Progenitor cell of endocrine pancreas (in vitro differentiated cells): Measurements from ENCODE around the gene EEIG2. TPM values are rescaled to one million over a fixed set of nuclear protein-coding genes. Genes with fewer than 3 reads are reported as not detected.

Source experiments
- DNase-seq: peaks from one replicate; pipeline ENCODE4 v3.0.0; 2021; ENCODE audit warnings: low spot score; ENCODE audit not compliant: unreplicated experiment
- H3K27ac Mint-ChIP-seq: 2 replicates; pipeline ENCODE4 v1.8.0; 2021; ENCODE audit warnings: mild to moderate bottlenecking, moderate library complexity, mixed read lengths
- H3K27me3 Mint-ChIP-seq: 2 replicates; pipeline ENCODE4 v1.8.0; 2021; ENCODE audit warnings: mixed read lengths
- H3K36me3 Mint-ChIP-seq: 2 replicates; pipeline ENCODE4 v1.8.0; 2022; ENCODE audit warnings: mixed read lengths; ENCODE audit not compliant: insufficient read depth
- H3K4me1 Mint-ChIP-seq: 2 replicates; pipeline ENCODE4 v1.8.0; 2021; ENCODE audit warnings: low read depth, mixed read lengths
- H3K4me3 Mint-ChIP-seq: 2 replicates; pipeline ENCODE4 v1.8.0; 2021; ENCODE audit warnings: low read depth, mild to moderate bottlenecking, moderate library complexity, mixed read lengths
- H3K9me3 Mint-ChIP-seq: 2 replicates; pipeline ENCODE4 v1.8.0; 2021; ENCODE audit warnings: low read depth, mixed read lengths
- total RNA-seq: library from RNA; stranded (reverse); gene quantifications from 2 replicates; pipeline ENCODE4 v1.2.1, GENCODE V29; 2021
- TF ChIP-seq, protein P1 (sequence below): fragments of 200-600 bp; sonication (generic); IDR thresholded peaks from one replicate; pipeline ENCODE4 v1.5.0; 2021; ENCODE audit warnings: antibody characterized with exemption, mild to moderate bottlenecking; ENCODE audit not compliant: unreplicated experiment

The EEIG2 gene
- total RNA-seq, 1 donor from 2014 or later = 6.8 TPM

DNA sequence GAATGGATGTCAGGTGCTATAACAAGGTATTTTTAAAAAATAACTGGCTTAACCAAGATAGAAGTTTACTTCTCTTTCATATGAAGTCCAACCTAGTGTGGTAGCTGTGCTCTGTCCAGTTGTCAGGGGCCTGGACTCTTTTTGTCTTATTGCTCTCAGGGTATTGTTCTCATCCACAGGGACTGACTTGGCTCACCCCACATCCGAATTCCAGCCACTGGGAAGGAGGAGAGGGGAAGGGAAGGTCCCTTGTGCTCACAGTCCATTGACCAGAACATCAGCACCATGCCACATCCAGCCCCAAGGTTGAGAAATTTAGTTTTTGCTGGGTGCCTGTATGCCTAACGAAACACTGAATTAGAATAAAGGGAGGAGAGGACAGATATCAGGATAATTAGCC is 8.7 kb downstream of the EEIG2 start:
- Mint-ChIP-seq H3K27me3 (no peaks in the 10 kb centered on the region), H3K9me3 (peaks cover 4% of the 10 kb centered on the region), H3K36me3 (no peaks in the 10 kb centered on the region), H3K27ac (no peak overlapping the region), H3K4me3 (no peak overlapping the region), H3K4me1 (no peaks in the 10 kb centered on the region)
- TF ChIP-seq, protein P1, sequence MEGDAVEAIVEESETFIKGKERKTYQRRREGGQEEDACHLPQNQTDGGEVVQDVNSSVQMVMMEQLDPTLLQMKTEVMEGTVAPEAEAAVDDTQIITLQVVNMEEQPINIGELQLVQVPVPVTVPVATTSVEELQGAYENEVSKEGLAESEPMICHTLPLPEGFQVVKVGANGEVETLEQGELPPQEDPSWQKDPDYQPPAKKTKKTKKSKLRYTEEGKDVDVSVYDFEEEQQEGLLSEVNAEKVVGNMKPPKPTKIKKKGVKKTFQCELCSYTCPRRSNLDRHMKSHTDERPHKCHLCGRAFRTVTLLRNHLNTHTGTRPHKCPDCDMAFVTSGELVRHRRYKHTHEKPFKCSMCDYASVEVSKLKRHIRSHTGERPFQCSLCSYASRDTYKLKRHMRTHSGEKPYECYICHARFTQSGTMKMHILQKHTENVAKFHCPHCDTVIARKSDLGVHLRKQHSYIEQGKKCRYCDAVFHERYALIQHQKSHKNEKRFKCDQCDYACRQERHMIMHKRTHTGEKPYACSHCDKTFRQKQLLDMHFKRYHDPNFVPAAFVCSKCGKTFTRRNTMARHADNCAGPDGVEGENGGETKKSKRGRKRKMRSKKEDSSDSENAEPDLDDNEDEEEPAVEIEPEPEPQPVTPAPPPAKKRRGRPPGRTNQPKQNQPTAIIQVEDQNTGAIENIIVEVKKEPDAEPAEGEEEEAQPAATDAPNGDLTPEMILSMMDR = no peak
- DNase-seq = no peak

DNA sequence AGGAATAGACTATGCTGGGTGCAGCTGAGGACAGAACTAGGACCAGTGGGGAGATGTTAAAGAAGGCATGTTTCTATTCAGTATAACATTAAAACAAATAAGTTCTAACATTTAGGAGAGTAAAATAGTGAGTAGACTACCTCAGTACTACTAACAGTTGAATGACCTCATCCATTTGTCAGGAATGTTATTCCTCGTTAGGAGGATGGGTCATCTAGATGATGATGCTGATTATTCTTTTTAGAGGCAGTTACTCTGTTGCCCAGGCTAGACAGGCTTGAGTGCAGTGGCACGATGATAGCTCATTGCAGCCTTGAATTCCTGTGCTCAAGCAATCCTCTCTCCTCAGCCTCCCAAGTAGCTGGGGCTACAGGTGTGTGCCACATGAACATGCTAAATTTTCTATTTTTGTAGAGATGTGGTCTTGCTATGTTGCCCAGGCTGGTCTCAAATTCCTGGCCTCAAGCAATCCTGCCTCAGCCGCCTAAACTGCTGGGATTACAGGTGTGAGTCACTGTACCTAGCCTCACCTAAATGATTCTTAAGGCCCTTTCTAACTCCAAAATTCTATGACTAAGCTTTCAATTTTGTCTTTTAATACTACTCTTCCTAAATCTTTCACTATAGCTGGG is 9.3 kb downstream of the EEIG2 start:
- no peaks in the 10 kb centered on the region for H3K4me1 Mint-ChIP-seq
- H3K4me3 Mint-ChIP-seq = no peak overlapping the region
- H3K27me3 Mint-ChIP-seq = no peaks in the 10 kb centered on the region
- H3K36me3 Mint-ChIP-seq = no peaks in the 10 kb centered on the region
- H3K9me3 Mint-ChIP-seq = peaks cover 7% of the 10 kb centered on the region
- TF ChIP-seq, protein P1 = no peak
- no peak for DNase-seq
- no peak overlapping the region for H3K27ac Mint-ChIP-seq

DNA sequence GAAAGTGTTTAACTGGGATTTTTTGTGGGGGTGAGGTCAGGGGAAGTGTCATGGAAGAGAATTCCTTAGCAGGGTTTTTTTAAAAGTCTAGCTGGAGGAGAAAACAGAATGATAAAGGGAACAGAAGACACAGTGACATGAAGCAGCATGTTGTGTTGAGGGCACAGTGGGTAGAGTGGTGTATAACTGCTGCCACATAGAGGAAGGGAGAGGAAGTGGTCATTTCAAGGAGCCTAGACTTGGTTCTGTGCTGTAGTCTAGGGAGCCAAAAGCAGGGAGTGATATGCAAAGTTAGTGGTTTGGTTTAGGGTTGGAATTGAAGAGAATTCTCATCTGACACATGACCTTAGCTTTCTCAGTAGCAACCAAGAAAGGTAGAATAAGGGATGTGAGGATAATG is 10.2 kb downstream of the EEIG2 start:
- peaks cover 8% of the 10 kb centered on the region for H3K9me3 Mint-ChIP-seq
- no peak overlapping the region for H3K4me3 Mint-ChIP-seq
- no peaks in the 10 kb centered on the region for H3K27me3 Mint-ChIP-seq
- H3K27ac Mint-ChIP-seq = no peak overlapping the region
- H3K36me3 Mint-ChIP-seq = no peaks in the 10 kb centered on the region
- DNase-seq = no peak
- TF ChIP-seq, protein P1 = peak; percentile 34
- no peaks in the 10 kb centered on the region for H3K4me1 Mint-ChIP-seq

DNA sequence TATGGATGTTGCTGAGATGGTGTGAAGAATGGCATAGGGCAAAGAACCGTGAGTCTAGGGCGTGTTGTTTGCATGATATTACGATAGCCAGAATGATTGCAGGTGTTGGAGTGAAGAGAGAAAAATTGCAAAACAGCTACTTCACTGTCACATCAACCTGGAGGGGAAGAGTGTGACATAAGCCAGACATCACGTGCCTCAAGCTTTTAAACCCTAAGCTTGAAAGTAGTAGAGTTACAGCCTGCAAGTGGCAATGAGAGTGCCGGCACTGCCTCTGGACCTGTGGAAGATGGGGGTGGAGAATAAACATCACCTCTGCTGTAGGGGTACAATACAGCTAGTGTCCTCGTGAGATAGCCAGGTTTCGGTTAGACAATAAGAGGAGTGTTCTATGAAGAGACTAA is 11.1 kb downstream of the EEIG2 start:
- TF ChIP-seq, protein P1 = no peak
- Mint-ChIP-seq H3K4me1 (no peaks in the 10 kb centered on the region), H3K36me3 (no peaks in the 10 kb centered on the region), H3K27ac (no peak overlapping the region), H3K4me3 (no peak overlapping the region), H3K27me3 (no peaks in the 10 kb centered on the region), H3K9me3 (peaks cover 8% of the 10 kb centered on the region)
- no peak for DNase-seq

DNA sequence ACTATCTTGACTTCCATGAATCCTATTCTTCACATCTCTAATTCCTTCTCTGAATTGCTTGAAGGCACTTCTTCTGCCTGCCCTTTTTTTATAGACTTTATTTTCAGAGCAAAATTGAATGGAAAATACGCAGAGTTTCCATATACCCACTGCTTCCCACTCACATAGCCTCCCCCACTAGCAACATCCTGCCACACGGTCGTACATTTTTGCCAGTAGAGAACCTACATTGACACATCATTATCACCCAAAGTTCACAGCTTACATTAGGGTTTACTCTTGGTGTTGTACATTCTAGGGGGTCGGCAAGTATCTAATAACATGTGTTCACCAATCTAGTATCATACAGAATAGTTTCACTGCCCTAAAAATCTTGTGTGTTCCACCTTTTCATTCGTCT is 12.3 kb downstream of the EEIG2 start:
- Mint-ChIP-seq H3K4me3 (no peak overlapping the region), H3K4me1 (no peaks in the 10 kb centered on the region), H3K27me3 (no peaks in the 10 kb centered on the region), H3K27ac (no peak overlapping the region), H3K9me3 (peaks cover 8% of the 10 kb centered on the region), H3K36me3 (no peaks in the 10 kb centered on the region)
- TF ChIP-seq, protein P1 = no peak
- no peak for DNase-seq
